ENCODE results near the gene RALGAPA2.

Gene RALGAPA2

DNA sequence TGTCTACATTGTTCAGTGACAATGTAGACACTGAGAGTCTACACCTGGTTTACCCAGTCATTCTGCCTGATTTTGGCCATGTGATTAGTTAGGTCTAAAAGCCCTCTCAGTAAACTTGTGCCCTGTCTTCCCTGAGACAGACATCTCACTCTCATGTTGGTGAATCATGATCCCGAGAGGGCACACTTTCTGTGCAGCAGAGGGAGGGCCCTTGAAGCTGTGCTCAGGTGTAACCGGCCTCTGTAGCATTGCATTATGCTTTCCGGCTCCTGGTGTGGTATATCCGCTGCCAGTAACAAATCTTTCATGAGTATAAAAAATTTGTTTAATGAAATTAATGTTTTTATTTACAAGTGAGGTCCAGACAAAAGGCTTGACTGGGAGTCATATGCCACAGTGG is 85.0 kb downstream of the RALGAPA2 start:
- DNase-seq = no peak

DNA sequence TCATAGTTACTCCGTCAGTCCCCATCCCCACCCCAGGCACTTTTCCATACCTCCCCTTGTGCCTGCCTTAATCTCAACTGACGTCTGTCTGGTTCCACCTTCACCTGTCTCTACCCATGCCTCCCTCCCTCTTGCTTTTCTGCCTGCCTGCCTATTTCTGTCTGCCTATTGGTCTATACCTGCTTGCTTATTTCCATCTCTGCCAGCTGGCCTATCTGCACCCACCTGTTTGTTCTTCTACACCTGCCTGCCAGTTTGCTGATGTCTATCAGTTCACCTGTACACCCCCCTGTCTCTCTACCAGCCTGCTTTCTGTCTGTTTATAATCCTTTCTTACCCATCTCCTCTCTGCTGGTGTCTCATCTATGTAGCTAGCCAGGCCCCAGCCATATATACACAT is 87.5 kb downstream of the RALGAPA2 start:
- DNase-seq = no peak

DNA sequence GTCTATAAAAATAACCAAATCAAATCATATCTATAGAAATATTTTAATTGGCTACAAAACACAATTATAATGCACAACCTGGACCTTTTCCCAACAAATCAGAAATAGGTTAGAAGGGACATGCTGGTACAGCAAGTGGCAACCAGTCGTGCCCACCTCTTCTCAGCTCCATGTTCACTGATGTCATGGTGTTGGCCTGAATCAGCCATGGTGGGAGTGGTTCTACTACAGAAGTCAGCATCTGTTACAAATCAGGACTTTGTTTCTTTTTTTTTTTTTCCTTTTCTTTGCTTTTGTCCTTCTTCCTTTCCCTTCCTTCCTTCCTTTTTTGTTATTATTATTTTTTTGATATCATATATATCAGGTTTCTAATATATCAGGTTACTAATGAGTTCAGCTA is 91.2 kb downstream of the RALGAPA2 start:
- no peak for DNase-seq

DNA sequence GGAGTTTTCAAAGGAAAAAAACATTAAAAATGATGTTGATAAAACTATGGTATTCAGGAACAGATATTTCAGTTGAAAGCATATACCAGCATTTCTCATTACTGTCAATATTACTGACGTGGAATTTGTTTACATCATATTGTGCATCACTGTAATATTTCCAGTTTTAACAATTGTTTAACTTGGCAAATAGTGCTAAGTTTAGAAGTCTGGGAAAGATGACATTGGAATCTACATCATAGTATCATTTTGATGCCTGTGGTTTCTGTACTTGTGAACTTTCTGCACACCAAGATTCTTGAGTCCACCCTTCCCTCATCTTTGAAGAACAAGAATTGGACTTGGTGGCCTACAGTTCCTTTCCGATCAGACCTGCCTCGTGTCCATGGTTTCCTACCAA is 98.1 kb downstream of the RALGAPA2 start:
- no peak for DNase-seq

DNA sequence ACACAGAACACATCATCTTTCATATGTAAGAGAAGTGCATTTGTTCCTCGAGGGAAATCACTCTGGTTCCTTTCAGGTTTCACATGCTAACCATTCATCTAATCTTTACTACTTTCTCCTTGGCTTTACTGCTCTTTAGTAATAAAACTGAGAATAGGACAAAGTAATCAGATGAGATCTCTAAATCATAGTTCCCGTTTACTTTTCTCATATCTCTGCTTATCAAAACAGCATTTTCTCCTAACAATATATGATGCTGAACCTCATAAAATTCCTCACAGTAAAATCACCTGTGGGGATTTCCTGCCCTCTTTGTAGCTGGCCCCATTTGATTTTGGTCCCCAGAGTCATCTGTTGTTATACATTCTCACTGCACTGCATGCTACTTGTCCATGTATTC is 100.2 kb downstream of the RALGAPA2 start:
- DNase-seq = no peak

DNA sequence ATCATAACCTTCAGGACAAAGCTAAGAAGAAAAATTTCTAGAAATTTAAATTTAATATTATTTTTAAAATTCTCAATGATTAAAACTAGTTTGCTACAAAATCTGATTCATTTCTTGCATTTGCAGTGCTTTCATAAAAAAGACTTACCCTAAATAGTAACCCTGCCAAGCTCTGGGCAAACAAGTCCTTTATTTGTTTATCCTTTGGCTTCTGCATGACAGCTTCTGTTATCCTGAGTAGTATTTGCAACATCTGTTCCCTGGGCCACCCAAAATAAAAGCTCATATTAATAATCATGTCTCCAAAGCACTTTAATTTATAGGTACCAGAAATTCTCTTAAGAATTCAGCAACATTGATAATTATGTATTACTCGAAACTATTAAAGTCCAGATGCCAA is 101.3 kb downstream of the RALGAPA2 start:
- DNase-seq = no peak

DNA sequence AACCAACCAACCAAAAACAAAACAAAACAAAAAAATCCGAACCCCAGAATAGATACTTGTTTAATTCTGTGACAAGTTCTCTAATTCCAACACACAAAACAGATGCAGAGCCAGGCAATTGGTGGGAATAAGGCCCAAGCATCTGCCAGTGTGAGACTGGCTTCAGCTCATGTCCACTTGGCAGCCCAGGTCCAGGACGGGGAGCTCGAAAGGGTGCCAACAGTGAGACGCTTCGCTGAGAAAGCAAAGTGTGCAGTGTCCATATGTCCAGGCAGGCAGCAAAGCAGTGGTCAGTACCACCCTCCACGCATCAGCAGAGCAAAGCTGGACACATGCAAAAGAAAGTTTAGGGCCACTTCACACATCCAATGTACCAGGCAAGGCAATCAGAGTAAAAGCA is 102.9 kb downstream of the RALGAPA2 start:
- no peak for DNase-seq

DNA sequence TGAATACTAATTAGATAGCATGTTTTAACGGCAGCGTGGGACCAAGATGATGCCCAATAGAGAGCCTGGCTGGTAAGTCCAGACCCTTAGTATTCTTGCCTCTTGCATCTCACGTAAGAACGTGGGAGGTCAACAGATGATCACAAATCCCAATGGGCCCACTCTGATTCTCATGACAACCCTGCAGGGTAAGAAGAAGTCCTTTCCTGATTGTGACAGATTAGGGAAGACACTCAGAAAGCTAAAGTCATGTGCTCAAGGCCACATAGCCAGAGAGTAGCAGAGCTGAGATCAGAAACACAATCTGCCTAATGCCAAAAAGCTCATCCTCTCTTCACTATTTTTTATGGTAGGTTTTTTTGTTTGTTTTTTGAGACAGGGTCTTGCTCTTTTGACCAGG is 103.8 kb downstream of the RALGAPA2 start:
- no peak for DNase-seq

DNA sequence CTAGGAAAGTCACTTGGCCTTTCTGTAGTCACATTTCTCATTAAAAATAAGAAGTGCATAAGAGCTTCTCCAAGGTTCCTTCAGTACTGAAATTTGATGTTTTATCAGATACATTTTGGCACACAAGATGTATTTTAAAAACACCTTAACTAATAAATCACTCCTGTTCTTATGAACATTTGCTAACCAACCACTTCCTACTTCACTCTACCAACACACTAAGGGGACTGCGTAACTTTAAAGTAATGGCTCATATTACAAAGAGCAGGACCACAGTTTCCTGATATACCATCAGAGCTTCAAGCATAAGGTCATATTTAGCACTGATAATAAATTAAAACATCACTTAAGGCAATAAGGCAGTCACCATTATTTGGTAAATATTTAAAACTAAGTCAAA is 104.4 kb downstream of the RALGAPA2 start:
- DNase-seq = no peak

DNA sequence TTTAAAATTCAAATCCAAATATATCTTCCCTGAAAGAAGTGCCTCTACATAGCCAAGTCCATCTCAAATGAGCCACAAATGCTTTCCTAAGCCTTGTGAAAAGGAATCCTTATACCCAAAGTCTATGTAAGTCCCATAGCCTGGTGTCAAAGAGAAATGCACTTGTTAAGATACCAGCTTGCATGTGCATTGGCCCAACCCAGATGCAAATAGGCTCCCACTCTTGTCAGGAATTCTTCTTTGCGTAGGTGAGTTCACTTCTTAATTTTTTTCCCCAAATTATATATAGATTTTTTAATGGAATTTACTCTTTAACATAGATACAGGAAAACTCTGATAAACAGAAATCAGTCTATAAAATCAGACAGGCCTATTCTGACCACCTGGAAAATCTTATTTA is 105.6 kb downstream of the RALGAPA2 start:
- DNase-seq = no peak

DNA sequence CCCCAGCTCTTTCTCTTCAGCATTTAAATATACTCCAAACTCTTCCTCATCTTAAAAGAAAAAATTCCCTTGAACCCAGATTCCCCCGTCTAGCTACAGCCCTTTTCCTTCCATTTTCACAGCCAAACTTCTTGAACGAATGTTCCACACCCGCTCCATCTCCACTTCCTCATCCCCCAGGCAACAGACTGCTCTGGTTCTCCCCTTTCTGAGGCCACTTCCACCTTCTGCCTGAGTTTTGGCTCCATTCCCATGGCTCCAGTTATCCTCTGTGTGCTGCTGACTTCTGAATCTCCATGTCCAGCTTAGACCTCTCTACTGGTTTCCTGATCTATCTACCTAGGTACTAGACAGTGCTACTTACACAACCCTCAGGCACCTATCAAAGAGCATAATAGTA is 106.4 kb downstream of the RALGAPA2 start:
- no peak for DNase-seq

DNA sequence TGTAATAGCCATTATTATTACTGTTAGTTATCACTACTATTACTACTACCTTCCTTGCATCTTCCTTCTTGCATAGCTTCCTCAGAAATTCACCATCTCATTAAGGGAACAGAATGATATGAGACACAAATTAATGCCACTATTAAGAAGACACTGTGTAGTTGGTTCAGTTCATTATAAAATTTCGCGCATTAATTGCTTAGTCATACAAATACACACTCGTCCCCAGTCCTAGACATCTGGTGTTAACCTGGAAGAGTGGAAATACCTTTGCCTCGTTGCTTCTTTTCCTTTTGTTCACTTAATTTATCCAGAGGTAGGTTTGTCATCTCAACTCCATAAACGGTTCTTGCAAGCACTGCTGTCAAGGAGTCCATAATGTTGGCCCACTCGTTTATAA is 107.5 kb downstream of the RALGAPA2 start:
- no peak for DNase-seq

DNA sequence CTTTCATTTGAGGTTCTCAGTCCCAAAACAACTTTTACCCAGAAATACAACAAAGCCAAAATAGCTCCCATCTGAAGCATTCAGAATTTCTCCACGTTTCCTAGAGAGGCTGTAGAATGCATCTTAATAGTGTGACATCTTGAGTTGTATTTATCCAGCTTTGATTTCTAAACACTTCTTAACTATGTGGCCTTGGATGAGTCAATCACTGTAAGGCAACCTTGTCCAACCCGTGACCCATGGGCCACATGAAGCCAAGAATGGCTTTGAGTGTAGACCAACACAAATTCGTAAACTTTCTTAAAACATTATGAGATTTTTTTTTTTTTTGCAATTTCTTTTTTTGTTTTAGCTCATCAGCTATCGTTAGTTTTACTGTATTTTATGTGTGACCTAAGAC is 108.1 kb downstream of the RALGAPA2 start:
- DNase-seq = no peak

DNA sequence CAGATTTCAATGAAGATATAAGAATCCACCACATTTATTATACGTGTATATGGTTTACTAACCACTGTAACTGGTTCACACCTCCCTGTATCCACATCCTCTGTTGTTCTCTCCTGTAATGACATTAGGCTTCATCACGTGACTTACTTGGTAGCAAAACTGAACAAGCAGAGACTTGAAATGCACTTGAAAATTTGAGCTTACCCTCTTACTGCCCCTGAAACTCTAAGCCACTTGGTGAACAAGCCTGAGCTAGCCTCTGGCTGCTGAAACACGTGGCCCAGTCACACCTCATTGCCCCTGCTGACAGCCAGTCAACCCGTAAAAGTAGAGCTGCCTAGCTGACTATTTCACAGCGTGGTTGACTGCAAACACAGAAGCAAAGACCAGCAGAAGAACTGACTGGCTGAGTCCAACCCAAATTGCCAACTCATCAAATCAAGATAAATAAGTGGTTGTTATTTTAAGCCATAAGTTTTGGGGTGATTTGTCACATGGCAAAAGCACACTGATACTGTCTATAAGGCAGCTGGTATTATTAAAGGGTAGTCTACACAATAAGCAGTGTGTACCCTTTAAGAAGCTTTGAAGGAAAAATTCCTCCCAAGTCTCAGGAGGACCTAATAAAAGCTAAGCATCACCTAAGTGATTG is 109.0 kb downstream of the RALGAPA2 start:
- no peak for DNase-seq

DNA sequence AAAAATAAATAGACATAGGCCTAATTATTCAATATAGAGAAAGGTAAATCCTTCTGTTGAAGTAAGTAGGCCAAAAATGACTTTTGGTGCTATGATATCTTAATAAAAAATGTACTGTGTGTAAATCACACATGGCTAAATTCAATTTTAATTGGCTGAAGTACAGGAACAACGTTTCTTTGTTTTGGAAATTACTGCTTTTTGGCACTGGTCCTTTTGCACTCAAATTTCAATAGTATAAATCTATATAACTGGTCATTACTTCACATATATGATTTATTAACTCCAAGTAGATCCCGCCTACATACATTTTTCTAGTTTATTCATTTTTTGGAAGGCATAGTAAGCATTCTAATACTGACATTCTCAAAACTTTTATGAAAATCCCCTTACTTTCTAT is 114.5 kb downstream of the RALGAPA2 start:
- no peak for DNase-seq

DNA sequence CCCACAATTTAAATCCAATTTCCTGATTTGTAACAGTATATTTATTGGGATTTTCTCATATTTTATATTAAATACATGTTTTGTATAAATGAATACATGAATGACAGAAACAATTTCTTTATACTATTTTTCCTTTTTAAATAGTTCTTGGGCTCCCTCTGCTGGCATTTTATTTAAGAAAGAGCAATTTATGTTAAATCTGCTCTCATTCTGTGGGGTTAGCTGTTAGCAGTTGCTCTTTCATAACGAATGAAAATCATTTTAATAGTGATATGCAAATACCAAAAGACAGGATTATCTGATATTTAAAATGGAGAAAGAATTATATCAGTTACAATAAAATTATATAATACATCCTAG is 118.3 kb downstream of the RALGAPA2 start:
- DNase-seq = no peak

DNA sequence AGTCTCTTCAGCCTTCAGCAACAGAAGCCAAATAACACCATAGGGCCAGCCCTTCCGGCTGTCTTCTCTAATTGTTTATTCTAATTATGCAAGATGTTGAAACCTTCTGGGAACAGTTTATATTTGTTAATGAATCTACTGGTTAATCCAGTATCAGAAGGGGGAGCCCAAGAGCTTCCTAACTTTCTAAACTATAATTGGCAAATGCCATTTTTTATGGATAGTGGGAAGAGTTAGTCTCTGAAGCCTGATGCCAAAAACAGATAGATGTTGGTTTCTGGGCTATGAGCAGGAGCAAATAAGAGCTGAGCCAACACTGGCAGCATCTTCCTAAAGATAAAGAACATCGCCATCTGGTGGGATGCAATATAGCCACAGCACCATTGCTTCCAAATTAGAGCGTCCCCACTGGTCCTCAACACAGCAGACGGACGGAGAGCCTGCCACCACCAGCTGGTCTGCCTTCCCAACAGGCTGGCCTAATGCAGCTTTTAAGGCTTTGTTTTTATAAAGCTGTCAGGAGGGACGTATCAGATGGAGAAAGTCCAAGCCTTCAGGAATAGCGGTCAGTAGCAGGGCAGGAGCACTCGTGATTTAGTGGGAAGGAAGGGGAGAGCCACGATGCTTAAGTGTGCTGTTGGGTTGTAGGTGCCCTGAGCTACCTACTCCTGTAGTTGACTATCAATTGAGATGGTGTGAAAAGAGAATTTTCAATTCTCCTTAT is 118.8 kb downstream of the RALGAPA2 start:
- no peak for DNase-seq

DNA sequence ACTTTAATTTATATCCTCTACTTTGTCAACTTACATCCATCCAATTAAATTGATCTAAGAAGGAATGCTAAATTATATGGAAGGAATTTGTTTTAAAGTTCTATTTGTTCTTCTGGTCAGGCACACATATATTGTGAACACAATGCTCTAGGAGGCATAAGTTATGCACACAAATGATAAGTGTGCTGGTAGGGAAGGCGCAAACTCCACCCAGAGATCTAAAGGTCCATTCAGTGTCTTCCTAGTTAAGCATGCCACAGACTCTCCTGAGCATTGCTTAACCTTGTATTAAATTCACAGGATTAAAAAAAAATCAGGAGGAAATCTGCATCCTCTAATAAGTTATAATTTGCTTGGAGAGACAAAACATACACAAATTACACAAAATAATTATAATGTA is 127.3 kb downstream of the RALGAPA2 start:
- no peak for DNase-seq

DNA sequence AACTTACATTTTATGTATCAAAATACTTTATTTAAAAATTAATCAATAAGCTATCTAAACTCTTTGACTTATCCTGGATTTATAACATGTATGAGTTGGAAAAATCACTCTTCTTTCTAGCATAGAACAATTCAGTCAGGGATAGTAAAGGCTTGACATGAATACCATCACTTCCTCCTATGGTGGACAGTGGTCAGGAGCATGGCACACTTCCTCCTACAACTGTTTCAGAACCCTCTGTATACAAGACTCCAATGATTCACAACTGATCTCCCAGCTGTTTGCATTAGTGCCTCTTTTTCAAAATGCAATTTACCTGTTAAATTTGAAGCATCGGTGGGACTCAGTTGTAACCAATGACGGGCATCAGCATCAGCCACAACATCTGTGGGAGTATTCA is 129.7 kb downstream of the RALGAPA2 start:
- no peak for DNase-seq

DNA sequence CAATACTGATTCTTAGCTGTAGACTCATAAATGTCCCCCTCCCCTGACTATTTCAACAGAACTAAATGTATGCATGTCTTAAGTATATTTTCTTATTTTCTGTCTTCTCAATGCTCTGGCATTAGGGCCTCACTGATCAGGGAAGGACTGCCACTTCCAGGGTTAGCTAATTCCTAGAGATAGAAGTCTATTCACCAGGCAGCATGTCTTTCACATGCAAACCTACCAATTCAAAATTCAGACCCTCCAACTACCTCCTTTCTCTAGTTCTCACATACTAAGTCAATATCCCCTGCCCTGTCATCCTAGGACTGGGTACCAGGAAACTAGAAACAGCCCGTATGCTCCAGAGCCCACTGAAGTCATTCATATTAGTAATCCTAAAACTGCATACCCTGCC is 132.3 kb downstream of the RALGAPA2 start:
- no peak for DNase-seq

DNA sequence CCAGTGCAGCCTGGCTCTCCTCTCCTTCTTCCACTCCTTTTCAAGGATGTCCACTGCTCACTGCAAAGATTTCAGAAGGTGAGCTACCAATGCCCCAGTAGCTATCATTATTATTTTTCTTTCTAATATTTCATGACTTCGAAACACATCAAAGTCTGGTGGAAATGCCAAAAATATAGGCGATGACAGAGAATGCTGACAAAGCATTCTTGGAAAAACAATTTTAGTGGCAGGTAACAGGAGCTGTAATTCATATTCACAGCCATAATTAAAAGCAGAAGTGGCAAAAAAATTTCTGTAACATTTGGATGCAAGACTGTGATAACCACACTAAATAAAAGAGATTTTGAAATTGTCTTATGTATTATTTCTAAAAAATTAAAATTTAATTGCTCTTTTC is 133.6 kb downstream of the RALGAPA2 start:
- DNase-seq = no peak

DNA sequence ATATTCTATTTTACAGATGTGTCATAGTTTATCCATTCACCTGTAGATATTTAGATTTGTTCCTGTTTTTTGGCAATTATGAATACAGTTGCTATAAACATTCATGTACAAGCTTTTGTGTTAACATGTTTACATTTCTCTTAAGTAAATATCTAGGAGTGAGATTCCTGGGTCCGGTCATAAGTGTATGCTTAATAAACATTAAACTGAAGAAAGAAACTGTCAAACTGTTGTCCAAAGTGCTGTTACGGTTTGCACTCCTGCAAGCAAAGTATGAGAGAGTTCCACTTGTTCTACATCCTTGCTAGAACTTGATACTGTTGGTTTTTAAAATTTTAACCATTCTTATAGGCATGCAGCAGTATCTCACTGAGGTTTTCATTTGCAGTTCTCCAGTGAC is 138.6 kb downstream of the RALGAPA2 start:
- no peak for DNase-seq

DNA sequence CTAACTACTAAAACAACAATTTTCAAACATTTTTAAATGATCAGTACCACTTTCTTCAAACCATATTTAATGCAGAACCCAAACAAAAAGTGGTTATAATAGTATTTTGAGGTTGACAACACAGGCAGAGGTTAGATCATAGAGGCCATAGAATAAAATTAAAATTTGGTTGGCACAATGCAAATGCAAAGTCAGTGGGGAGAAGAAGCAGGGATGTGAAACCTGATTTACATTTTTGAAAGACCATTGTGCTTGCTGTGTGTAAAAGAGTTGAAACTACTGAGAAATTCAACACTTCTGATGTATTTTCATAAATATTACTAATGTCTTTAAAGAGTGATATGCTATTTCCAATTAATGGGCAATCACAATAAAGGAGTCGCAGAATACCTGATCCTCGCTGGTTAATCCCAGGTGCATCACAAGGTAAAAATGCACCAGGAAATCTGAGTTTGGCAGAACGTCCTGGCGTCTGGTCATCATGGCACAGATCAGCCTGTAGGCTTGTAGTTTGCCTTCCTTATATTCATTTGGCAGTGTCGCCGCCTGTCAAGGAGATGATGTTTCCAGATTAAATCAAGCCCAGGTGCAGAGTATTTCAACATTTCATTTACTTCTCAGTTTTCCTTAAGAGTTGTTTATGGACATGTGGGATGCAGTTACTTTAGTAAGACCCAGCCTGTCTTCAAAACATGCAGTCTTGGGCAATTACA is 141.2 kb downstream of the RALGAPA2 start:
- no peak for DNase-seq

DNA sequence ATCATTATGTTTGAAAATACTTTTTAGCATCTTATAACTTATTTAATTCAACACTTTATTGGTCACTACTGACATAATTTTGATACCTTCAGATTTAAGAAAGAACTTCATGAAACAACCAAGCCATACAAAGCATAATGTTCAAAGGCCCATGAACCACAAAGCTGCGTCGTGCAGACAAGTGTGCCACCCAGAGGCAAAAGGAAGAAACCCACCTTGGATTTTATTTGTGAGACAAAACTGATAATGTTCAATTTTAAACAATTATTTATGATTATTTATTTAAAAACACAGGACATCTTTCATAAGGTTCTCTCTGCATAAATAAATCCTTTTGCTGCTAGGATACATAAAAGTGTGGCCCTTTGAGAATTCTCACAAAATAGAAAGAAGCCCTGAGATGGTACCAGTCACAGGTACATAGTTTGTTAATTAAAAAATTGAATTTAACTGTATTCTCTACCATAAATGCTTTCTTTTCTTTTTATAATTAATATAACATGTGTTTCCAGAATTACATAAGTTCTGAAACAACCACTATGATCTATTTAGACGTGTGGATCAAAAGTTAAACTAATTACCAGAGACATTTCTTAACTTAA is 143.7 kb downstream of the RALGAPA2 start:
- DNase-seq = peak; percentile 20

Data from activated CD8-positive, alpha-beta memory T cell treated with anti-CD3 and anti-CD28 coated beads, Interleukin-2, amount 50 U/mL, for 4 hours (primary cell).